Forelimb muscle (tissue), 1 donor: ENCODE results near the gene ALDH7A1. TPM values are rescaled to one million over a fixed set of nuclear protein-coding genes. Genes with fewer than 3 reads are reported as not detected.

Experiments used
- polyA plus RNA-seq: library from polyadenylated mRNA; unstranded; fragments of 120-200 nt; gene quantifications from one replicate; pipeline ENCODE4 v1.2.1, GENCODE V29; 2013; ENCODE audit not compliant: insufficient read length

ALDH7A1 gene
- polyA plus RNA-seq, 1 donor = 48.5 TPM

Other genes with a start within 250 kb of the ALDH7A1 start
- 9.4 TPM for gene GRAMD2B, start 171.8 kb downstream of the ALDH7A1 start, polyA plus RNA-seq
- gene PHAX, start 5.7 kb upstream of the ALDH7A1 start, polyA plus RNA-seq = 37.8 TPM
- gene LMNB1, start 181.9 kb upstream of the ALDH7A1 start, polyA plus RNA-seq = 31.5 TPM